Cerebellar nuclear complex (tissue), 1 donor: Measurements from ENCODE around the gene TMEM30A.

Source experiments
- DNase-seq, 2 experiments: peaks; one replicate each; lab custom pipeline; 2025; lab: John Stamatoyannopoulos, UW

The TMEM30A gene

DNA sequence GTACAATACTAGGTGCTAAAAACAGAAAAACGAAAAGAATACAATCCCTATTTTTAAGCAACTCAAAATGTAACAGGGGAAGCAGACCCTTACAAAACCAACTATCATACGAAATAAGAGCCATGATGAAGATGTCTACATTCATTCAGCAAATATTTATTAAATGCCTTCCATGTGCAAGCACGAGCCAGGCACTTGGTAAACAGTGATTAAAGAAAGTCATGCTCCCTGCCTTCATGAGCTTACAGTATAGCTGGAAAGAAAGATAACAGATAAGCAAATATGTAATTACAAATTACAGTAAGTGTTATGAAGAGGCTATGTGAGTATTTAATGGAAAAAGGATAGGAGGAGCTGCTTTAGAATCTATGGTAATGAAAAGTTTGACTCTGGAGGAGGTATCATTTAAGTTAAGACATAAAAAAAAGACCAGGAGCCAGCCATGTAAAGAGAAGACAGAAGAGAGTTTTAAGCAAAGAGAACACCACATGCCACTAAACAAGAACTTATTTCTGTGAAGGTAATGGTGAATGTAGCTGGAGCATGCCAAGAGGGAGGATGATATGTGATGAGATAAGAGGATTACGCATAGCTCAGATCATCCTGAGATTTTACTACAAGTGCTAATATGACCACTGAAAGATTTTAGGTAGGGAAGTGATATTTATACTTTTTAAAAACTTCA, 21.7 kb downstream of the TMEM30A start:
- no peak for DNase-seq

DNA sequence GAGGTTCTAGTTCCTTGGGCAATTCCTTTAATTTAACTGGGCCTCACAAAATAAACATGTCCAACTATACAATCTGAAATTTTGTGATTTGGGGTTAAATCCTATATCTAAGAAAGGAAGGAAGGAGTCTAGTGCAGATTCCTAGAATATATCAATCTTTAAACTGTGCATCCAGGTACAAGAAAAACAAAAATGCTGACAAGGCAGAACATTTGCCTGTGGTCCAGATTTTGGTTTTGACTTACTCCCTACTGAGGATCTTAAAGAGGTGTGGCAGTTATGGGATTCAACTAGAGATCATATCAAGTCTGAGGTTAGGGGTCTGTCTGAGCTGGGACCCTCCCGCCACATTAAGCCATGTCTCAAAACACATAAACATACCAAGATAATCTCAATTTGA, 23.3 kb downstream of the TMEM30A start:
- DNase-seq = no peak

DNA sequence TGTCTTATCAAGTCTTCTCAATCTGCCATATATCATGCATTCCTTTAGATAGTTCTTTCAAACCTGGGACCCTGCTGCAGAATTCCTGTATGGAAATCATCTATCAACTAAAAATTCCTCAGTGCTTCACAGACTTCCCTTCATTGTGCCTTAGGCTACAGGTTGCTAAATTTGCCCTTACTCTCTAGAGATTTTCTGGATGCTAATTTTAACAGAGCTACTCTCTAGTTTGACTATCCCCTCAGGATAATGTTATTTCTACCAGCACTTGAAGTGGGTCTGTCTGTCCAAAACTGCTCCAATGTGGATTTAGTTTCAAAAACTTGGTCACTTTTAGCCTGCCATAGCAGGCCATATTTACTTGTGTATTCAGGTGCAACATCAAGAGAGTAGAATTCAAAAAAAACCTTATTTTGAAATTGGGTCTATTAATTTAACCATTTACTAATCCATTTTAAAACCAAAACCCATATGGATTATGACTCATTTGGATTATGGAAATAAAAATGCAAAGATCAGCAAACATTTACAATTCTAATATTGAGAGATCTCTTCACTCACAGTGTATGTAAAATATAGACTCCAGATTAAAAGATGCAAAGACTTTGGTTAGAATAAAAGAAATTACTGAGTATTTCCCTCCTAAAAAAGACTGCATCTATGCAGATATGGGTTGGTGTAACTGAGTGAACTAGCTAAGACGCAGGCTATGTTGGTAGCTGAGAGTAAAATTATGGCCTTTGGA, 27.1 kb downstream of the TMEM30A start:
- no peak for DNase-seq

DNA sequence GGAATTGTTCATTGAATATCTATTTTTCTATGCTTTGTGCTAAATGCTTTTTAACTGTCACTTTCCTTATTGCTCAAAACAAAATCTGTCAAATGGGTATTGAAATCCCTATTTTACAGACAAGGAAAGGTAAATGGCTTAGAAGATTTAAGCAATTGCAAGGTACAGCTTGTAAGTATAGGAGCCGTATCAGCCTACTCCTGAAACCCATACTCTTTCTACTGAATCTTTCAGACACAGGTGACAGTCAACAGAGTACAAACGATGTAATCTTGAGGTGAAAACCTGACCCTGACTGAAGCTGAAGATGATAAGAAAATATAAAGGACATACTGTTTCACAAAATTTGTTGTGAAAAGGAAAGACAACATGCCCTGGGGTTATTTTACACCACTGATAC, 34.0 kb downstream of the TMEM30A start:
- DNase-seq = no peak

DNA sequence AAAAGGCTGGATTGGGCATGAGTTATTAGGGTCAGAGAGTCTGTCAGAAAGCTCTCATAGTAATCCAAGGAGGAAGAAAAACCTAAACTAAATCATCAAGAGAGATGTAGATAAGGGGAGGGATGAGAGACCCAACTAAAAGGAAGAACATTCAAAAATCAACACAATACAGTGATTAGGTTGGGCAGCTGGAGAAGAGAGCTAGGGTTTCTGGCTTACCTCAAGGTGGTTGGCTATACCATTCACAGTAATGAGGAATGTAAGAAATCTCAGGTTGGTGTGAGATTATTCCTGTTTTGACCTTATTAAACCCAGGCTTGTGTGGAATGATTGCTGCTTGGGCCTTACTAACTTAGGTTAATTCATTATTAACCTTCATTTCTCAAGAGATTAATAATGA, 34.8 kb downstream of the TMEM30A start:
- DNase-seq = no peak

DNA sequence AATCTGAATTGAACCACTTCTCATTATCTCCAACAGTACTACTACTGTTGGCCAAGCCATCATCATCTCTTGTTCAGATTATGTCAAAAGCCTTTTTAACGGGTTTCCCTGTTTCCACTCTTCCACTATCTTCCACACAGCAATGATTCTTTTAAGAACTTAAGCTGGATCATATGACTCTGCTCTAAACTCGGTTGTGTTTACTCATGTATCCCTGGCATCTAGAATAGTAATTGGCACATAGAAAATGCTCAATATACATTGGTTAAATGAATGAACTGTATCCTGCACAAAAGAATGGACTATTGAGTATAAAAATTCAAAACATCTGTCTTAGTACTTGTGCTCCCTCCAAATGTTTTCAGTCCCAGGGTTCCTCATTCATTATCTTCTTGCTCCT, 38.2 kb downstream of the TMEM30A start:
- DNase-seq = no peak

DNA sequence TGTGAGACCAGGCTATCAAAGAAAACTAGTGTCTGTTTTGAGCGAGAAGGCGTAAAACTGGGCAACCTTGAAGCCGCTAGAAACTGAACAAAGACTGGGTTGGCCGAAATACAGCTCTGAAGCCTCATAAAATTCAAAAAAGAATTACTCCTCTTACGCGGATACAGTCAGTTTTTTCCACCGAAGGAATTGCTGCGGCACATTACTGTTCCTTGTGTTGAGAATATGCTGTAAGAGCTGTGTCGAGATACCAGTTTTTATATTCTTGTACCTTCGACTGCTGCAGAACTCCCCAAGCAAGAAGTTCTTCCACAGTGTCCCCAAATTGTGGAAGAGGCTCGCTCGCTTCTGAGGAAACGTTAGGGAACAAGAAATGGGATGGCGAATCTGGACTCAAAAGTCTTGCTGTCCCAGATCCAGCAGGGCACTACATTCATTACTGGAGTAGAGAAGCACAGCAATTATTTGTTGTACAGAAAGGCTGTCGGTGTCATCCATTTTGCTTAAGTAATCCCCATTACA, 40.5 kb downstream of the TMEM30A start:
- DNase-seq = no peak

DNA sequence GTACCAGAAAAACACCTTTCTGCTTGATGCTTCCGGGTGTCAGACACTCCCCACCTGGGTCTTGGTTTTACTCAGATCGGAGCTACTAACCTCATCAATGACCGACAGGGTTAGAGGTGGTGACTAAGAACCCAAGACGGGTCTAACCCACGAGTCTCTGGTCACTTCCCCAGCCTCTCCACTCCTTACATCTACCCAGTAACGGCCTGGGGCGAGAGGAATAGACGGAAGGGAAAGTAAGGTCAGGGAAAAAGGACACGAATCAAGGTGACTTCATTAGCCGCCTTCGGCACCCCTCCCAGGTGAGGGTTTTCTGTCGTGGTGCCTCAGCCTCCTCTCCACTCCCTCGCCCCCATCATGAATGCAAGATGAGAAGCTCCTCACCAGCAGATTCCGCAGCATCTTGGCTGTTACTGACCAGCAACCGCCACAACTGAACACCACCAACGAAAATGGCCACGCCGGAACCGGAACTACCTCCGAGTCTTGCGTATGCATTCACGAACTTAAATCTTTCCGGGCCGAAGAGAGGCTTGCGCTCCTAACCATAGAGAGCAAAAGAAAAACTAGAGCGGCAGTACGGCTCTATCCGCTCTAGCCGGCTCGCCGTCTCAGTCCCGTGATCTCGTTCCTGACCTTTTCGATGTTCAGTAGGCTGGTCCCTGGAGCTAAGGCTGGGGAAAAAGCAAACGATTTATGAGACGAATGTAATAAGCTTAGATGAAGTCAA, 41.1 kb downstream of the TMEM30A start, which contains the start of gene COX7A2:
Gene COX7A2, minus strand, starts transcription at position 469 of the 730 bp plus-strand sequence. Its CDS starts 67 bp downstream, at position 402.
- peak; percentile 62 to 89 for DNase-seq

DNA sequence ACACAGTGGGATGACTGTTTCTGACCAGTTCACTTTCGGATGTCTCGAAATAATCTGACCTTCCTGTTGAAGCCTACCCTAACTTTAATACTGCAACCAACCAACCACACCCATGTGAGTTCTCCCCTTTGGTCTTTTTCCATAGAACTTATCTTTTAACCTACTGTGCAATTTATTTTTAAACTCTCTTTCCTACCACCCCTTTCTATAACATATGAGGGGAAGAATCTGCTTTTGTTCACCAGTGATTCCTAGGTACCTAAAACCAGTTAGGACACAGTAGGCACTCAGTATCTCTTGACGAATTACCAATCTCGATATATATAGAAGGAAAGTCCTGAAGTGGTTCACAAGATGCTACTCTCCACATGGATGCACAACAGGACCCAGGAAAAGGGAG, 48.0 kb downstream of the TMEM30A start:
- no peak for DNase-seq

DNA sequence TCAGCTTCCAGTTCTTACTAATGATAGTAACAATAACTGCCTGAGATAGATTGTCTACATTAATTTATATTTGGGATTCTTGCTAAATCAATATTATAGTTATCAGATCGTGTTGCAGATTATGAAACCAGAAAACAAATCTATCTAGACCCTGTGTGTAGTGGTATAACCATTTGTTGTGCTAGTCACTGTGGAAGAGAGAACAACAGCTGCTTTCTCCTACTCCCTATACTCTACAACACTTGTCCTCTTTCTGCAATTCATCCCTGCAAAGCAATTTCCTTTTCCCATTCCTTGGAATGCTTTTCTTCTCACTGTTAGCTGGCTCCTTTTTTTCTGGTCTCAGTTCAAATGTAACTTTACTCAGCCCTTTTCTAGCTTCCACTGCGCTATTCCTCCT, 49.3 kb downstream of the TMEM30A start:
- DNase-seq = no peak

DNA sequence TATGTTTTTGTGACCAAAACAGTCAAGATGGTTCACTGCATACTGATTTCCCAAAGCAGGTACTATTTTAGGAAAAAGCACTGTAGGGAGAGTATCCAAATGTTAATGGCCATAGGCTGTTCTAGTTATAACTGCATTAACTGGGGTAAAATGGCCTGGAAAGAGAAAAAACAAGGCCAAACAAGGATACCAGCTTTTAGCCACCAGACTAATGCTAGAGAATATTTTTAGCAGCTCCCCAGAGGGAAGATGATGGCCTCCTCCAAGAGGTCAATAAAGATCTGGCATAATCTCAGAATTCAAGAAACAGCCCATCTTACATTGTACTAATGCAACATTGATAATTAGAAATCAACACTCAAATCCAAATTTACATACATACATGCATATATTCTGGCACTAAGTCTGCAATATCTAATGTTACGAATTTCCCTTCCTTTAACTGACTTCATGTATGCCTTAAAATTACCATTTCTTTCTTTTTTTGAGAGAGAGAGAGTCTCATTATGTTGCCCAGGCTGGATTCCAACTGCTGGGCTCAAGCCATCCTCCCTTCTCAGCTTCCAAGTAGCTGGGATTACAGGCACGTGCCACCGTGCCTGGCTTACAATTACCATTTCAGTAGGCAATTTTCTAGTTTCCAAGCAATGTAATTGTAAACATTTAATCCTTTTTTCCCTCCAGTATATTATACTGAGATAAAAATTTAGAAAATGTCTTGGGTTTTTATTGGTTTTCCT, 50.3 kb downstream of the TMEM30A start:
- DNase-seq = peak in 1 of 2 experiments; percentile 1

DNA sequence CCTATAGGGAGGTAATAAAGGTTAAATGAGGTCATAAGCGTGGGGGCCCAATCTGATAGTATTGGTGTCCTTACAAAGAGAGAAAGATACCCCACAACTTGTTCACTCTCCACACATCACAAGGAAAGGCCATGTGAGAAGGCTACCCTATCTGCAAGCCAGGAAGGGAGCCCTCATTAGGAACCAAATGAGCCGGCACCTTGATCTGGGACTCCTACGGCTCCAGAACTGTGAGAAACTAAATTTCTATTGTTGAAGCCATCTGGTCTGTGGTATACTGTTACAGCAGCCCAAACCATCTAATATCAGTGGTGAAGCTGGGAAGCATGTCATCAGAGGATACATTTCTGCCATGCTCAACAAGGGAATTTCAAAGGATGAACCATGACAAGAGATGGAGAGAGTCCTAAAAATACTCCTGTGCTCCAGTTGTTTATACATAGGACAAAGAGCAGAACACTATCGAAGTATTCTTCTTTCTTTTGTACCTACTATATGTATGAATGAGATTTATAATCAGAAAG, 51.4 kb downstream of the TMEM30A start:
- DNase-seq = no peak

DNA sequence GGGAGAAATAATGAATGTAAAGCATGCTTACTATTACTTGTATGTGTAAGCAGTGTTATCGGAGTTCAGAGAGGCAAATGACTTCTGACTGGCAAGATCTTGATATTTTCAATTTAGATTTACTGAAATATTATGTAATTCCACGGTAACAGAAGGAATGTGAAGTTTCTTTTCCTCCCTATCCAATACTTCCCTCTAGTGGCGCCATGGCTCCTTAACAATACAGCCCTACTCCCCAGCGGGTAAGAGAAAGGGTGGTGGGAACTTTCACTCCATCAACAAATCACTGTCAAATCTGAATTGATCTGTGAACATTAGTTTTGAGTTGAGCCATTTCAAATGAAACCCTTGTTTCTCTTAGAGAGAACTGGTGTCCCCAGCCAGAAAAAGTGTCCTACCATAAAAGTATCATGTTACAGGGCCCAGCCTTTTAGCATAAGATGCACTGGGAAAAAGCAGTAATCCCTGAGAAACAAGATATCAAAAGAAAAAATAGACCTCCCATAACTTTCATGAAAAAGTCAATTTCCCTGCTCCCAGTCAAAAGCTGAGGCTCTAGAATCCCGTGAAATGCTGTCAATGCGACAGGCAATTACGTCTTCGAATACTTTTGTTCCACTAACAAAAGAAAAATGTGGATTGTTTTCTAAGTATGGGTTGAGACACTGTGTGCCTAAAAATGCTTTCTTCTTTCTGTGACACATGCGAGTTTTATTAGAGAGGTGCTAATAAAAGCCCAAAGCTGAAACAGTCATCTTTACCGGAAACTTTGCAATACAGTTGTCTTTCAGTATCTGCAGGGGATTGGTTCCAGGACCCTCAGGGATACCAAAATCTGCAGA, 53.9 kb downstream of the TMEM30A start:
- DNase-seq = no peak

DNA sequence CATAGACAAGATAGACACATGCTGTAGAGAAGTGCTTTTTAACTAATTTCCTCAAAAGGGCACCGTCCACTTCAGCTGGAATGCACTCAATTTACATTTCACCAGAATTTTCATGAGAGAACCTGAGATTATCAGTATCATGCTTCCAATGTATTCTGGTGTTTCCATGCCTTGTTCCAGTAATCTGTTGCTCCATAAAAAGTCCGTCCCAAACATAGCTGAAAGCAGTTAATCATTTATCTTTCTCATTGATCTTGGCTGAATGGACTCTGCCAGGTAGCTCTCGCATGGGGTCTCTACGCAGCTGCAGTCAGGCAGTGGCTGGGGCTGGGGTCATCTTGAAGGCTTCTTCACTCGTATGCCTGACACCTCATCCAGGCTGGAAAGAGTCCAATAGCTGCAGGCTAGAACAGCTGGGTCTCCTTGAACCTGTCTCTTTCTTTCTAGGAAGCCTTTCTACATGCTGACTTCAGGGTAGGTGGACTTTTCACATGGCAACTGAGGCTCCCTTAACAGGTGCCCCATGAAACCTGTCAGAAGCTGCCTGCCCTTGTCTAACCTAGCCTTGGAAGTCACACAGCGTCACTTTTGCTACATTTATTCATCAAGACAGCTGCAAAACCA, 60.2 kb downstream of the TMEM30A start:
- no peak for DNase-seq

DNA sequence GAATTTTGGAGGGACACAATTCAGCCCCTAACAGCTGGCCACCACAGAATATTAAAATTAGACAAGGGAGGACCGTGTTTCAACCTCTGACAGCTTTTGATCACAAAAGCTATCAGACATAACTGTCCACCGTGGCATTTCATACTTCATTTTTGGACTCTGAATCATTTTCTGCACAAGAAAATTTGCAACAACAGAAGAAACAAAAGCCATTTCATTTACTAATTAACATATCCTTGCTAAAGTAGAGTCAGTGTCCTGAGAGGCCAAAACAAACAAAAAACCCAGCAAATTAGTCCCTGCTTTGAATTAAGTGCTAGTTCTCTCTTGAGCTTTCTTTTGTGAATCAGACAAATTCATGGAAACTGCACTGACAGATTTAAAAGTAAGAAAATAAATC, 61.2 kb downstream of the TMEM30A start:
- DNase-seq = no peak

DNA sequence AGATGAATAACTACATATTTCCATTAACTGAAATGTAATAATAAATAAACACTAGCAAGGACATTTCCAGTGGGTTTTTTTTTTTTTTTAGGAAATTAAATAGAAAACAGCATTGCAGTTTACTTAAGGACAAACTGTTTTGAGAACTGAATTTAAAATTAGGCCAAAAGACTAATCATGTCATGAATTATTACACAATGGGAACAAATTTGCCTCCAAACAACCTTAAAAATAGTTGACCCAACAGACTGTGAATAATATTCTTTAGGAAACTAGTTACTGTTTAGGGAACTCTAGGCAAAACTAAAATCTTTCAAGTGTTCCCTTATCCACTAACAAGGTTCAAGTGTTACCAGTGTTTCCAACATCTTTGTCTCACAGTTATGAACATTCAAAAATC, 62.3 kb downstream of the TMEM30A start:
- DNase-seq = no peak

DNA sequence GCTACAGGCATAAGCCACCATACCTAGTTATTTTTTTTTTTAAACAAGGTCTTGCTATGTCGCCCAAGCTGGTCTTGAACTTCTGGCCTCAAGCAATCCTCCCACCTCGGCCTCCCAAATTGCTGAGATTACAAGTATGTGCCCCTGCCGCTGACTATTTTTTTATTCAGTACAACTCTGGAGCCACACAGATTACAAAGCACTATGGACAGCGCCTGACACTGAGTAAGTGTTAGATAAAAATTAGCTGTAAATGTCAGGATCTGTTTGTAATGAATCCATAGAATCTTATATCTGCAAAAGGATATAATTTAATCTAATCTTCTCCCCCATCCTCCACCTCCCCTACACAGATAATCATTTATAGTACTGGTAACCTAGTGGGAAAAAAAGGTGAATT, 63.5 kb downstream of the TMEM30A start:
- DNase-seq = no peak

DNA sequence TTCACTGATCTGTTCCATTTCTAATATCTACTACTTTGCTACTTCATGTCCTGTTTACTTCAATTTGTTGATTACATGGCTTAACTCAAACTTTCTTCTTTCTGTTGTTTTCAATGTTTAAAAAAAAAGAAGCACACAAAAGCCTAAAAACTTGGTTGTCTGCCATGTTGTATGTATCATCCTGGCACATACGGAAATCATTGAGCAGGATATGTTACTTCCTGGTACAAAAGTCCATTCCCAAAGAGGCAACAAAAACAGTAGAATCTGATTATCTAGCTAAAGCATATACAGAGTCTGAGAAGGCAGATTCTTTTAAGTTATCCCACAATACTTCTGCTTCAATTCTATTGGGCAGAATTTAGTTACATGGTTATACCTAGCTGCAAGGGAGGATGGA, 64.2 kb downstream of the TMEM30A start:
- DNase-seq = no peak

DNA sequence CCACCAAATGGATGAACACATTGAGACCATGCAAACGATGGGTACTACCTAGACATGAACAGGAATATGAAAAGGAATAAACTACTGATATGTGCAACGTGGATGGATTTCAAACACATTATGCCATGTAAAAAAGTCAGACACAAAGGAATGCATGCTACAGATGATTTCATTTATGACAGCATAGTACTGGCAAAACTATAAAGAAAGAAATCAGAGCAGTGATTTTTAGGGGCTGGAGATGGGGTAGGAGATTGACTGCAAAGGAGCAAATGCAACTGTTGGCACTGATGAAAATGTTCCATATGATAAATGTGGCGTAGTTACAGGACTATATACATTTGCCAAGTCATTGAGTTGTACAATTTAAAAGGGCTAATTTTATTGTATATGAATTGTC, 65.3 kb downstream of the TMEM30A start:
- no peak for DNase-seq

DNA sequence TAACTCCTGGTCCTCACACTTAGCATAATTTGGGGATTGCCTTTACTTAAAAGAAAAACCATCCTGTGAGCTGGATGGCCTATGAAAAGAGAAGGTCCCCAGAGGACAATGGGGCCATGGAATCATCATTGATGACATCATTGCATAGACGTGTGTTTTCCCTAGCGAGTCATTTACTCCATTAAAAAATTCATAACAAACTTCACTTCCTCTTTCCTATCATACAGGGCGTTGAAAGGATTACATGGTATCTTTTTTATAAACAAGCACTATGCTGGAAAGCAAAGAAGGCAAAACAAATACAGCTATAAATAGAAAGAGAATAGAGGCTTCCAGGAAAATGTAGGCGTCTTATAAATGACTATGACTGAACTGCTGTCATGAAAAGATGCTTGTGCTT, 67.4 kb downstream of the TMEM30A start:
- no peak for DNase-seq
